HFFc6 (cell line): ENCODE data around the gene PRKAG3. TPM values are rescaled to one million over a fixed set of nuclear protein-coding genes. Genes with fewer than 3 reads are reported as not detected.
"Not testable (repeated sequence)": the region's sequence is repeated elsewhere in the genome, so short reads cannot be mapped to it uniquely, and the experiment has no call there.

Experiments used
- DNase-seq: peaks from one replicate; pipeline ENCODE4 v3.0.0-alpha.2; 2018
- H3K27ac Mint-ChIP-seq: 2 replicates; pipeline ENCODE4 v1.8.0; 2020; ENCODE audit warnings: mild to moderate bottlenecking, mixed read lengths
- H3K27me3 Mint-ChIP-seq: 2 replicates; pipeline ENCODE4 v1.8.0; 2021; ENCODE audit warnings: mild to moderate bottlenecking, moderate library complexity, mixed read lengths; ENCODE audit not compliant: insufficient read depth
- H3K36me3 Mint-ChIP-seq: 2 replicates; pipeline ENCODE4 v1.8.0; 2021; ENCODE audit warnings: low read depth, mixed read lengths
- H3K4me1 Mint-ChIP-seq: 2 replicates; pipeline ENCODE4 v1.8.0; 2020; ENCODE audit warnings: low read depth, mixed read lengths
- H3K4me3 Mint-ChIP-seq: 2 replicates; pipeline ENCODE4 v1.8.0; 2020; ENCODE audit warnings: mild to moderate bottlenecking, moderate library complexity, mixed read lengths
- H3K9me3 Mint-ChIP-seq: 2 replicates; pipeline ENCODE4 v1.8.0; 2020; ENCODE audit warnings: mild to moderate bottlenecking, mixed read lengths
- microRNA-seq: library from miRNA; unstranded; fragments of <30 nt; microRNA quantifications from one replicate; pipeline ENCODE4, GENCODE V29; 2019
- total RNA-seq, 6 experiments: library from RNA; stranded (reverse); fragmentation: NEBNext Ultra II Directional; extraction: Animal tissue kit (Norgen Biotek cat#: 25700); gene quantifications; 2 replicates in 1 of 6; 3 replicates in 5 of 6; pipeline ENCODE4 v1.2.3, GENCODE V29; 2021
- TF ChIP-seq, protein P1 (sequence below): fragments of 200-600 bp; sonication (generic); IDR thresholded peaks from 2 replicates; pipeline ENCODE4 v1.5.0; 2021; ENCODE audit warnings: antibody characterized with exemption, mild to moderate bottlenecking

The PRKAG3 gene
- total RNA-seq, 6 experiments from 2014 or later, result not detected

DNA sequence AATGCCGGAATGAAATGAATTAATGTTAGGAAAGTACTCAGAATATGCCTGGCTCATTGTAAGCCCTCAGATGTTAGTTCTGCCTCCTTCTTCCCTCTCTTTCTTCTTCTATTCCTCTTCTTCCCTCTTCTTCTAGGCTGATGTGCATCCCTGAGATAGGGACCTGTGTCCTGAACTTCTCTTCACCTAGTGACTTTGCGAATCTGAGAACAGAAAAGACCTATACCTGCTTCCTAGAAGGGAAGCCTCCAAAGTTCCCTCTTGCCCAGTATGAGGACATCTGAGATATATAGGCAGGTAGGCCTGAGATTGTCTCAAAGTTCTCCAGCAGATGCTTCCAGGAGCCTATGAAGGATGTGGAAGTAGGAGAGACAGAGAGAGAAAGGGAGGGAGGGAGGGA lies 57.7 kb downstream of the PRKAG3 start:
- Mint-ChIP-seq H3K27ac (no peak overlapping the region), H3K4me1 (no peaks in the 10 kb centered on the region), H3K36me3 (peaks cover 15% of the 10 kb centered on the region), H3K4me3 (no peak overlapping the region), H3K27me3 (no peaks in the 10 kb centered on the region; the same call in 1 of the 2 replicates), H3K9me3 (peaks cover 21% of the 10 kb centered on the region)
- DNase-seq, result no peak
- TF ChIP-seq, protein P1, sequence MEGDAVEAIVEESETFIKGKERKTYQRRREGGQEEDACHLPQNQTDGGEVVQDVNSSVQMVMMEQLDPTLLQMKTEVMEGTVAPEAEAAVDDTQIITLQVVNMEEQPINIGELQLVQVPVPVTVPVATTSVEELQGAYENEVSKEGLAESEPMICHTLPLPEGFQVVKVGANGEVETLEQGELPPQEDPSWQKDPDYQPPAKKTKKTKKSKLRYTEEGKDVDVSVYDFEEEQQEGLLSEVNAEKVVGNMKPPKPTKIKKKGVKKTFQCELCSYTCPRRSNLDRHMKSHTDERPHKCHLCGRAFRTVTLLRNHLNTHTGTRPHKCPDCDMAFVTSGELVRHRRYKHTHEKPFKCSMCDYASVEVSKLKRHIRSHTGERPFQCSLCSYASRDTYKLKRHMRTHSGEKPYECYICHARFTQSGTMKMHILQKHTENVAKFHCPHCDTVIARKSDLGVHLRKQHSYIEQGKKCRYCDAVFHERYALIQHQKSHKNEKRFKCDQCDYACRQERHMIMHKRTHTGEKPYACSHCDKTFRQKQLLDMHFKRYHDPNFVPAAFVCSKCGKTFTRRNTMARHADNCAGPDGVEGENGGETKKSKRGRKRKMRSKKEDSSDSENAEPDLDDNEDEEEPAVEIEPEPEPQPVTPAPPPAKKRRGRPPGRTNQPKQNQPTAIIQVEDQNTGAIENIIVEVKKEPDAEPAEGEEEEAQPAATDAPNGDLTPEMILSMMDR, result no peak

DNA sequence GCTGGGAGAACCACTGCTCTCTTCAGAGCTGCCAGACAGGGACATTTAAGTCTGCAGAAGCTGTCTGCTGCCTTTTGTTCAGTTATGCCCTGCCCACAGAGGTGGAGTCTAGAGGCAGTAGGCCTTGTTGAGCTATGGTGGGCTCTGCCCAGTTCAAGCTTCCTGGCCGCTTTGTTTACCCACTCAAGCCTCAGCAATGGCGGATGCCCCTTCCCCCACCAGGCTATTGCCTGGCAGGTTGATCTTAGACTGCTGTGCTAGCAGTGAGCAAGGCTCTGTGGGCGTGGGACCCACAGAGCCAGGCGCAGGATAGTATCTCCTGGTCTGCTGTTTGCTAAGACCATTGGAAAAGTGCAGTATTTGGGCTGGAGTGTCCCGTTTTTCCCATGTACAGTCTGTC lies 58.8 kb downstream of the PRKAG3 start:
- not testable (repeated sequence) for DNase-seq, H3K4me3 Mint-ChIP-seq, H3K27me3 Mint-ChIP-seq, H3K4me1 Mint-ChIP-seq, H3K27ac Mint-ChIP-seq
- Mint-ChIP-seq H3K36me3 (peaks cover 15% of the 10 kb centered on the region), H3K9me3 (peaks cover 18% of the 10 kb centered on the region)

Small RNAs within 50 kb of the gene (microRNA-seq; reads per million reads assigned to microRNA genes)
- not detected for gene MIR9500

Other genes with a start within 250 kb of the PRKAG3 start
- gene PLCD4, start 223.9 kb downstream of the PRKAG3 start, total RNA-seq, result 1 to 10 TPM in 2 of 6 experiments, under 1 TPM in 4; 0.61 to 1.3 (median 0.83) TPM
- gene ZNF142, start 172.2 kb downstream of the PRKAG3 start, total RNA-seq, result 10 to 100 TPM; 21.2 to 24.9 (median 23.5) TPM
- gene BCS1L, start 172.1 kb downstream of the PRKAG3 start, total RNA-seq, result 10 to 100 TPM; 32.9 to 43.5 (median 35.8) TPM
- gene RNF25, start 159.8 kb downstream of the PRKAG3 start, total RNA-seq, result 10 to 100 TPM; 32.7 to 47.9 (median 39.2) TPM
- gene STK36, start 159.7 kb downstream of the PRKAG3 start, total RNA-seq, result 10 to 100 TPM; 20.0 to 31.0 (median 23.8) TPM
- 10 to 100 TPM; 16.1 to 19.6 (median 17.0) TPM for gene TTLL4, start 121.0 kb downstream of the PRKAG3 start, total RNA-seq
- gene CYP27A1, start 49.7 kb downstream of the PRKAG3 start, total RNA-seq, result under 1 TPM in 4 of 6 experiments, not detected in 2; 0.18 to 0.26 (median 0.21) TPM
- not detected for gene WNT6, start 28.0 kb upstream of the PRKAG3 start, total RNA-seq
- not detected for gene WNT10A, start 49.0 kb upstream of the PRKAG3 start, total RNA-seq
- under 1 TPM in 4 of 6 experiments, not detected in 2; 0.07 to 0.15 (median 0.08) TPM for gene CDK5R2, start 127.9 kb upstream of the PRKAG3 start, total RNA-seq
- not detected for gene FEV, start 153.4 kb upstream of the PRKAG3 start, total RNA-seq
- not detected for gene CRYBA2, start 161.6 kb upstream of the PRKAG3 start, total RNA-seq
- not detected for gene CFAP65, start 209.7 kb upstream of the PRKAG3 start, total RNA-seq
- not detected for gene IHH, start 229.1 kb upstream of the PRKAG3 start, total RNA-seq